Ovary (tissue), 3 donors: ENCODE results near the gene ARID3C.

Experiments
- CTCF ChIP-seq, 3 donors: fragments of 450-650 bp in 2 of 3; fragments of 200-600 bp in 1 of 3; IDR thresholded peaks; one replicate each; pipeline versions ENCODE4 v1.5.1 to v1.8.0; 2016 to 2022; ENCODE audit warnings: antibody characterized with exemption in 3 of 3, mild to moderate bottlenecking in 1 of 3
- EP300 ChIP-seq: sonication (generic); formaldehyde crosslinking; IDR thresholded peaks from one replicate; pipeline ENCODE4 v1.6.1; 2017; ENCODE audit warnings: antibody characterized with exemption
- POLR2A ChIP-seq: fragments of 450-650 bp; IDR thresholded peaks from one replicate; pipeline ENCODE4 v1.6.1; 2017; ENCODE audit warnings: antibody characterized with exemption, mild to moderate bottlenecking, moderate library complexity
- donor health status: DM: no; HTN: no; CAD: no.

- no peak for TF ChIP-seq CTCF (IDR thresholded peaks at IDR 0.05)
- TF ChIP-seq POLR2A = no peak
- TF ChIP-seq EP300 = no peak
Observed at GRCh38 chr9:34675869-34676268, 47.0 kb upstream of the ARID3C start.
